ENCODE data around the gene CPVL. TPM values are rescaled to one million over a fixed set of nuclear protein-coding genes. Genes with fewer than 3 reads are reported as not detected.

The CPVL gene
- total RNA-seq, 1 experiment from 2014 or later: 1.1 TPM

DNA sequence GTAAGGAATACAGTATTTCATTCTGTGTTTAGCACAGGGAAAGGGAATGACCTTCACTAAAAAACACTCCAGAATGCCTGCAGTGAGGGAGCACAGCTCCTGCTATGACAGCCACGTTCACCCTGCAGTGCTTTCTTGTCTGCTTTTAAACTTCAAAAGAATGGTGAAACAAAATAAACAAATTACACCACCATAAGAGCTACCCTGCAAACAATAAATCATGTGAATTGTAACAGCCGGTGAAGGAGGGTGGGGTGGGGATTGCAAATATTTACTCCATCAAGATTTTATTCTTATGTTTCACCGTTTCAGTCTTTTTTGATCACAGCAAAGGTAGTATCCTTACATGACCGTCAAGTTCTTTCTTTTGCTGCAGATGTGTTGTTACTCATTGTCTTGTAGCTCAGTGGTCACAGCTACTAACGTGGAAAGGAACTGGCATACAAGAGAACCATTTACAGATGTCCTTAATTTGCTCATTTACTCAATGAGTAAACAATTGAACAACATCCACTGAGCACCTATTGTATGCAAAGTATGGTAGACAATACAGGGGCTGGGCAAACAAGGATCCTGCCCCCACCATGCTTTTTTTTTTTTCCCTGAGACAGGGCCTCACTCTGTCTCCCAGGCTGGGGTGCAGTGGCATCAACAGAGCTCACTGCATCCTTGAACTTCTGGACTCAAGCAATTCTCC lies 44.2 kb upstream of the CPVL start:
- H3K27ac ChIP-seq (ENCODE audit: low read length): no peak overlapping the region
- no peak overlapping the region for H3K4me3 ChIP-seq (ENCODE audit: low read depth in 2 of 2, low read length in 2 of 2)
- TF ChIP-seq TCF7L2 (IDR thresholded peaks at IDR 0.05; ENCODE audit: low read depth, low read length): no peak
- TF ChIP-seq CTCF (IDR thresholded peaks at IDR 0.05): no peak
- TF ChIP-seq POLR2AphosphoS5 (IDR thresholded peaks at IDR 0.05; ENCODE audit: low read depth, low read length): no peak
- TF ChIP-seq REST (IDR thresholded peaks at IDR 0.05; ENCODE audit: insufficient read depth in 1 of 2, low read depth in 2 of 2, low read length in 1 of 2): no peak
- no peak for TF ChIP-seq SIN3A (IDR thresholded peaks at IDR 0.05; ENCODE audit: borderline replicate concordance, insufficient read depth, low read depth, low read length)
- ChIA-PET CTCF (interaction anchor here (0.5 to 1.7 kb wide), 6 partner anchors 115 to 722 kb away, joined by 3 to 9 read pairs (median 4); no protein-coding TSS in a partner anchor), POLR2A (interaction anchor here (0.5 kb wide), 1 partner anchor 245 kb away, joined by 3 read pairs; no protein-coding TSS in a partner anchor)
- no peaks in the 10 kb centered on the region for H3K9me3 ChIP-seq (ENCODE audit: control insufficient read depth, insufficient read depth, low read depth, low read length)
- BruUV-seq (replicated peaks): no TSS peak
- no peak for DNase-seq (ENCODE audit: low read depth, low spot score)
- H3K36me3 ChIP-seq (ENCODE audit: control insufficient read depth, insufficient read depth, low read length): no peaks in the 10 kb centered on the region
- intact Hi-C loops (cut with micrococcal nuclease; ENCODE audit: unreplicated experiment) (no loop called here), in situ Hi-C loops (cut with HindIII; ENCODE audit: low pct_unique_long_range_greater_than_20kb, low sequenced_read_pairs) (no loop called here)
- ATAC-seq: no peak
- peaks cover 36% of the 10 kb centered on the region for H3K27me3 ChIP-seq (ENCODE audit: control insufficient read depth, insufficient read depth, low read length)
- H3K4me1 ChIP-seq (ENCODE audit: control insufficient read depth, insufficient read depth, low read length): no peaks in the 10 kb centered on the region

DNA sequence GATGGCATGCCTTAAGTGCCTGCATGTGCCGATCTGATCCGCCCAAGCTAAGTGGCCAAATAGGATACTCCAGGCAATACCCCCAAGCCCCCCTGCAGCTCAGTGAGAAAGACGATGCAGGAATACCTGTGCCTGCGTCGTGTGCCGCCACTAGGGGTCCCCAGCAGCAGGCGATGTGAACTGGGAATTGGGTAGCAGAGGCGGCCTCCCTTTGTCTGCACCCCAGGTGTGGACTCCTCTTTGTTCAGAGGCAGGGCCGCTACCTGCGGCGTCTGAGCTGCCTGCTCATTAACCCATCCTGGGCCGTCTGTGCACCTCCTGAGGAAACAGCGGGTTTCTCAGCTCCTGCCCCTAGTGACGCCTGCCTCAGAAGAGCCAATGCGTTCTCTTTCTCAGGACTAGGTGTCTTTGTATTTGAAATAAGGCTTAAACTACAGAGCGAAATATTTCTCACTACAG lies 43.4 kb upstream of the CPVL start:
- intact Hi-C loops (cut with micrococcal nuclease; ENCODE audit: unreplicated experiment) (loop anchor here (5.0 kb wide), 1 partner anchor 218 kb away; no protein-coding TSS in a partner anchor), in situ Hi-C loops (cut with HindIII; ENCODE audit: low pct_unique_long_range_greater_than_20kb, low sequenced_read_pairs) (no loop called here)
- ChIA-PET CTCF (interaction anchor here (0.6 to 1.7 kb wide), 7 partner anchors 14 to 368 kb away, joined by 3 to 9 read pairs (median 3); no protein-coding TSS in a partner anchor), POLR2A (no interaction called here)
- no peaks in the 10 kb centered on the region for H3K9me3 ChIP-seq (ENCODE audit: control insufficient read depth, insufficient read depth, low read depth, low read length)
- H3K4me3 ChIP-seq (ENCODE audit: low read depth in 2 of 2, low read length in 2 of 2): no peak overlapping the region
- H3K36me3 ChIP-seq (ENCODE audit: control insufficient read depth, insufficient read depth, low read length): no peaks in the 10 kb centered on the region
- peaks cover 35% of the 10 kb centered on the region for H3K27me3 ChIP-seq (ENCODE audit: control insufficient read depth, insufficient read depth, low read length)
- no peaks in the 10 kb centered on the region for H3K4me1 ChIP-seq (ENCODE audit: control insufficient read depth, insufficient read depth, low read length)
- peak; percentile 10 for DNase-seq (ENCODE audit: low read depth, low spot score)
- BruUV-seq (replicated peaks): no TSS peak
- H3K27ac ChIP-seq (ENCODE audit: low read length): no peak overlapping the region
- peak; percentile 87 for ATAC-seq
- TF ChIP-seq CTCF (IDR thresholded peaks at IDR 0.05): peak; percentile 97
- no peak for TF ChIP-seq SIN3A (IDR thresholded peaks at IDR 0.05; ENCODE audit: borderline replicate concordance, insufficient read depth, low read depth, low read length)

Data from Panc1 (cell line).